K562 (cell line): Measurements from ENCODE around the gene EOMES. TPM values are rescaled to one million over a fixed set of nuclear protein-coding genes. Genes with fewer than 3 reads are reported as not detected.

ENCODE experiments used
- ATAC-seq: fragments of 200-7000 bp; cut with Tn5 transposase; 3 replicates; pipeline ENCODE4 v1.9.1; 2020; ENCODE audit warnings: moderate library complexity
- BruUV-seq: library from RNA; stranded (reverse); fragments of 400-500 nt; replicated peaks from 2 replicates; lab custom pipeline; 2021; lab: Mats Ljungman, UMichigan
- CTCF ChIA-PET: fragments of 300-600 bp; formaldehyde crosslinking; extraction: SDS; loops from one replicate; lab custom pipeline; 2021; ENCODE audit warnings: low intra/inter-chr PET ratio; lab: Yijun Ruan, JAX
- POLR2A ChIA-PET: fragments of 300-600, 350-650 bp; sonication (Branson Sonifier 250); formaldehyde crosslinking; extraction: SDS; loops from one replicate; lab custom pipeline; 2021; ENCODE audit warnings: antibody characterized with exemption, inconsistent platforms; lab: Yijun Ruan, JAX
- DNase-seq, 4 experiments: peaks; one replicate each; pipeline versions ENCODE4 v3.0.0 to v3.0.0-alpha.2; 2011 to 2018; ENCODE audit warnings: low spot score in 3 of 4, mixed read lengths in 3 of 4; ENCODE audit errors: extremely low read depth in 1 of 4
- FAIRE-seq: peaks from 2 replicates; lab custom pipeline; 2011; peaks lifted over from hg19 to GRCh38; lab: Jason Lieb, UNC
- H2AFZ ChIP-seq: 2 replicates; pipeline ENCODE4 v1.6.0; 2011; ENCODE audit warnings: low read depth, low read length, control low read depth, inconsistent platforms
- H3K27ac ChIP-seq: fragments of 200-600 bp; 3 replicates; pipeline ENCODE4 v1.8.0; 2011; ENCODE audit warnings: low read depth, mild to moderate bottlenecking, control low read depth, inconsistent platforms, low read length, moderate library complexity, mixed read lengths; ENCODE audit errors: extremely low read depth
- H3K27me3 ChIP-seq, 2 experiments: fragments of 300-600 bp in 1 of 2; 2 replicates in 1 of 2; 3 replicates in 1 of 2; pipeline versions ENCODE4 v1.6.0 to v1.8.0; 2011; ENCODE audit warnings: inconsistent platforms in 2 of 2, low read length in 2 of 2, mild to moderate bottlenecking in 1 of 2, mixed read lengths in 1 of 2, moderate library complexity in 1 of 2; ENCODE audit not compliant: control insufficient read depth in 2 of 2, insufficient read depth in 2 of 2
- H3K36me3 ChIP-seq: fragments of 300-600 bp; 3 replicates; pipeline ENCODE4 v1.8.0; 2011; ENCODE audit warnings: mild to moderate bottlenecking, low read length, inconsistent platforms; ENCODE audit not compliant: control insufficient read depth, insufficient read depth
- H3K4me1 ChIP-seq, 2 experiments: fragments of 200-600 bp in 1 of 2; replicated peaks in 1 of 2; 2 replicates in 1 of 2; 3 replicates in 1 of 2; pipeline versions ENCODE4 v1.5.1 to v1.8.0; 2011; ENCODE audit warnings: inconsistent platforms in 2 of 2, low read length in 2 of 2, mild to moderate bottlenecking in 1 of 2, mixed read lengths in 1 of 2, moderate library complexity in 1 of 2; ENCODE audit not compliant: control insufficient read depth in 2 of 2, insufficient read depth in 2 of 2
- H3K4me2 ChIP-seq: 2 replicates; pipeline ENCODE4 v1.6.1; 2011; ENCODE audit warnings: low read length, control low read depth, inconsistent platforms, mixed read lengths; ENCODE audit not compliant: insufficient read depth
- H3K4me3 ChIP-seq: fragments of 200-600 bp; sonication (generic), shearing (Covaris generic); 2 replicates; pipeline ENCODE4 v1.5.1; 2016; ENCODE audit warnings: control low read depth, inconsistent platforms
- H3K79me2 ChIP-seq: fragments of 200-600 bp; 3 replicates; pipeline ENCODE4 v1.8.0; 2011; ENCODE audit warnings: low read length, inconsistent platforms; ENCODE audit not compliant: control insufficient read depth, insufficient read depth
- H3K9ac ChIP-seq, 2 experiments: 2 replicates each; pipeline versions ENCODE4 v1.6.0 to v1.6.1; 2011; ENCODE audit warnings: low read depth in 2 of 2, low read length in 2 of 2, control low read depth in 1 of 2, inconsistent platforms in 1 of 2, mild to moderate bottlenecking in 1 of 2, mixed read lengths in 1 of 2; ENCODE audit not compliant: insufficient read depth in 1 of 2
- H3K9me1 ChIP-seq: one replicate; pipeline ENCODE4 v1.6.0; 2011; ENCODE audit warnings: inconsistent platforms, mild to moderate bottlenecking, low read length, moderate library complexity; ENCODE audit not compliant: control insufficient read depth, insufficient read depth
- H3K9me3 ChIP-seq: replicated peaks from 2 replicates; pipeline ENCODE4 v1.5.1; 2011; ENCODE audit warnings: low read depth, low read length, inconsistent platforms; ENCODE audit not compliant: control insufficient read depth, insufficient read depth
- H4K20me1 ChIP-seq: replicated peaks from 2 replicates; pipeline ENCODE4 v1.6.1; 2011; ENCODE audit warnings: low read length, inconsistent platforms, mixed read lengths; ENCODE audit not compliant: control insufficient read depth, insufficient read depth
- ATF3 ChIP-seq, 2 experiments: fragments of 450-650 bp in 1 of 2; sonication (generic) in 1 of 2; formaldehyde crosslinking in 1 of 2; IDR thresholded peaks in 1 of 2; conservative IDR thresholded peaks in 1 of 2; 2 replicates each; pipeline versions ENCODE4 v1.6.1 to v1.8.1; 2016 to 2023; ENCODE audit warnings: mild to moderate bottlenecking in 2 of 2, moderate library complexity in 2 of 2, inconsistent platforms in 1 of 2, missing genetic modification reagents in 1 of 2
- CHCHD3 ChIP-seq: fragments of 250-450 bp; sonication (Bioruptor Pico); IDR thresholded peaks from 2 replicates; pipeline ENCODE4 v2.1.2; 2022; ENCODE audit warnings: mild to moderate bottlenecking
- COPS2 ChIP-seq: fragments of 450-650 bp; conservative IDR thresholded peaks from 2 replicates; pipeline ENCODE4 v1.6.1; 2016; ENCODE audit warnings: mild to moderate bottlenecking, moderate library complexity
- PRPF4 ChIP-seq: fragments of 200-400 bp; formaldehyde crosslinking; IDR thresholded peaks from one replicate; pipeline ENCODE4 v1.6.1; 2017; ENCODE audit warnings: low read length, low read depth, mild to moderate bottlenecking; ENCODE audit not compliant: insufficient read depth, poor library complexity, severe bottlenecking
- RBFOX2 ChIP-seq: fragments of 200-400 bp; formaldehyde crosslinking; IDR thresholded peaks from 2 replicates; pipeline ENCODE4 v1.6.1; 2017; ENCODE audit warnings: low read depth, mild to moderate bottlenecking, low read length, moderate library complexity
- TCF3 ChIP-seq: sonication (generic); formaldehyde crosslinking; IDR thresholded peaks from 2 replicates; pipeline ENCODE4 v1.4.0; 2020; ENCODE audit warnings: mild to moderate bottlenecking, missing genetic modification reagents
- TOE1 ChIP-seq, 2 experiments: fragments of 450-650 bp in 1 of 2; sonication (generic) in 1 of 2; formaldehyde crosslinking in 1 of 2; IDR thresholded peaks; 2 replicates each; pipeline versions ENCODE4 v1.7.1 to v1.8.0; 2016 to 2022; ENCODE audit warnings: borderline replicate concordance in 2 of 2, mild to moderate bottlenecking in 2 of 2, antibody characterized with exemption in 1 of 2, inconsistent platforms in 1 of 2, low read depth in 1 of 2, missing genetic modification reagents in 1 of 2, moderate library complexity in 1 of 2
- ZNF133 ChIP-seq: fragments of 250-450 bp; sonication (Bioruptor Pico); IDR thresholded peaks from 2 replicates; pipeline ENCODE4 v1.4.0; 2020; ENCODE audit warnings: mild to moderate bottlenecking
- WGBS: fragments of 100-300 bp; shearing (Covaris generic); methylation state at CpG from one replicate; pipeline ENCODE4 v1.1.6; 2016; ENCODE audit warnings: low coverage, mixed read lengths; ENCODE audit not compliant: insufficient coverage; ENCODE audit errors: missing lambda C conversion rate; 5-methylcytosine and 5-hydroxymethylcytosine counted together
- in situ Hi-C: fragments of 300-500 bp; cut with MboI; formaldehyde crosslinking; loops from 4 replicates; pipeline ENCODE4 v1.15.0; 2018; ENCODE audit warnings: inconsistent platforms, mixed read lengths
- intact Hi-C: fragments of 100-400 bp; cut with micrococcal nuclease; formaldehyde crosslinking; loops from 2 replicates; pipeline ENCODE4 v1.14.2; 2022
- polyA plus RNA-seq, 8 experiments: library from polyadenylated mRNA; depleted of rRNA in 4 of 8; stranded (reverse) in 5 of 8; unstranded in 3 of 8; fragments of >200 nt; fragmentation: Nextera tagmentation in 2 of 8; fragmentation: Illumina TruSeq in 1 of 8; extraction: Ambion mirVana in 2 of 8; extraction: Trizol in 1 of 8; gene quantifications; 2 replicates each; pipeline versions ENCODE4 v1.2.1 to v1.2.3, GENCODE V29; 2011 to 2014; ENCODE audit warnings: inconsistent platforms in 1 of 8, missing spikeins in 1 of 8
- total RNA-seq, 7 experiments: library from RNA; depleted of rRNA in 6 of 7; stranded (reverse); fragments of >200 nt in 6 of 7; fragmentation: Illumina TruSeq in 2 of 7; extraction: Trizol in 2 of 7; gene quantifications; 2 replicates each; pipeline versions ENCODE4 v1.2.1 to v1.2.3, GENCODE V29; 2011 to 2021; ENCODE audit warnings: low replicate concordance in 1 of 7
- TF ChIP-seq, protein P1 (sequence below): fragments of 250-450 bp; sonication (Bioruptor Pico); IDR thresholded peaks from 2 replicates; pipeline ENCODE4 v1.5.0; 2020; ENCODE audit warnings: mild to moderate bottlenecking, borderline replicate concordance

Gene EOMES
- total and polyA plus RNA-seq, 9 of the 15 experiments (the other 6 are each of a cell fraction or from before 2014, with no cell fraction given), result 0.07 TPM; not detected in 8

GRCh38 chr3:27720899-27721716 lies 1.0 kb downstream of the EOMES start:
- ChIA-PET POLR2A (no interaction called here), CTCF (interaction anchor here (0.6 kb wide), 1 partner anchor 149 kb away, joined by 5 read pairs; no protein-coding TSS in a partner anchor)
- FAIRE-seq (no peak), DNase-seq (no peak), ATAC-seq (peak; percentile 52; the same call in 2 of the 3 replicates)
- Histone ChIP-seq H3K4me1 (peaks cover 0 to 7% of the 10 kb centered on the region in 2 experiments; a peak in 1 of 5 replicates), H3K36me3 (no peaks in the 10 kb centered on the region), H3K9ac (no peak overlapping the region), H3K4me3 (no peak overlapping the region), H4K20me1 (no peaks in the 10 kb centered on the region), H3K9me1 (no peaks in the 10 kb centered on the region), H3K27me3 (0 out of 5 replicates have a peak, but pooled peaks cover 0 to 14% of the 10 kb centered on the region in 2 experiments), H3K27ac (no peak overlapping the region), H3K79me2 (no peaks in the 10 kb centered on the region), H2AFZ (no peak overlapping the region), H3K4me2 (no peak overlapping the region), H3K9me3 (no peaks in the 10 kb centered on the region)
- in situ Hi-C loops, result no loop called here
- BruUV-seq, result no TSS peak
- TF ChIP-seq COPS2 (no peak), TOE1 (IDR thresholded peaks at IDR 0.05; ENCODE audit: borderline replicate concordance) (no peak), TOE1 (CRISPR knock-in tag; IDR thresholded peaks at IDR 0.05; ENCODE audit: borderline replicate concordance, low read depth) (no peak), RBFOX2 (no peak), ATF3 (IDR thresholded peaks at IDR 0.05) (no peak), ATF3 (CRISPR knock-in tag; conservative IDR thresholded peaks at IDR 0.05) (no peak), TCF3 (CRISPR knock-in tag) (no peak), CHCHD3 (CRISPR knock-in tag) (no peak), PRPF4 (no peak), ZNF133 (CRISPR knock-in tag) (no peak)
- TF ChIP-seq, protein P1, sequence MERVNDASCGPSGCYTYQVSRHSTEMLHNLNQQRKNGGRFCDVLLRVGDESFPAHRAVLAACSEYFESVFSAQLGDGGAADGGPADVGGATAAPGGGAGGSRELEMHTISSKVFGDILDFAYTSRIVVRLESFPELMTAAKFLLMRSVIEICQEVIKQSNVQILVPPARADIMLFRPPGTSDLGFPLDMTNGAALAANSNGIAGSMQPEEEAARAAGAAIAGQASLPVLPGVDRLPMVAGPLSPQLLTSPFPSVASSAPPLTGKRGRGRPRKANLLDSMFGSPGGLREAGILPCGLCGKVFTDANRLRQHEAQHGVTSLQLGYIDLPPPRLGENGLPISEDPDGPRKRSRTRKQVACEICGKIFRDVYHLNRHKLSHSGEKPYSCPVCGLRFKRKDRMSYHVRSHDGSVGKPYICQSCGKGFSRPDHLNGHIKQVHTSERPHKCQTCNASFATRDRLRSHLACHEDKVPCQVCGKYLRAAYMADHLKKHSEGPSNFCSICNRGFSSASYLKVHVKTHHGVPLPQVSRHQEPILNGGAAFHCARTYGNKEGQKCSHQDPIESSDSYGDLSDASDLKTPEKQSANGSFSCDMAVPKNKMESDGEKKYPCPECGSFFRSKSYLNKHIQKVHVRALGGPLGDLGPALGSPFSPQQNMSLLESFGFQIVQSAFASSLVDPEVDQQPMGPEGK (CRISPR knock-in tag), result no peak
- intact Hi-C loops, result no loop called here
- 24% methylated on average over 52 of the region's 64 CpGs for WGBS
